H1 (cell line): Measurements from ENCODE around the gene CGB5. TPM values are rescaled to one million over a fixed set of nuclear protein-coding genes. Genes with fewer than 3 reads are reported as not detected.
A peak's percentile ranks its signal among the peaks of the same experiment; 100 is the strongest.

Experiments
- CTCF ChIA-PET: fragments of 300-600 bp; sonication (Branson Sonifier 250); formaldehyde crosslinking; loops from one replicate; lab custom pipeline; 2021; ENCODE audit not compliant: partially characterized antibody; lab: Charles Lee
- POLR2A ChIA-PET: fragments of 300-600 bp; sonication (Branson Sonifier 250); formaldehyde crosslinking; loops from one replicate; lab custom pipeline; 2021; ENCODE audit warnings: inconsistent platforms; ENCODE audit not compliant: partially characterized antibody; lab: Charles Lee
- DNase-seq, 2 experiments: peaks; one replicate each; pipeline versions ENCODE4 v3.0.0 to v3.0.0-alpha.2; 2010 to 2022; ENCODE audit warnings: low spot score in 2 of 2, low read depth in 1 of 2, mixed read lengths in 1 of 2
- FAIRE-seq: peaks from 2 replicates; lab custom pipeline; 2011; peaks lifted over from hg19 to GRCh38; lab: Jason Lieb, UNC
- H2AFZ ChIP-seq: 2 replicates; pipeline ENCODE4 v1.8.1; 2012; ENCODE audit warnings: low read length, inconsistent platforms
- H2AK5ac ChIP-seq: 2 replicates; pipeline ENCODE4 v1.6.1; 2013; ENCODE audit warnings: low read depth, low read length
- H2BK120ac ChIP-seq: replicated peaks from 2 replicates; pipeline ENCODE3; 2013; ENCODE audit warnings: low read depth, low read length, inconsistent platforms
- H2BK12ac ChIP-seq: 2 replicates; pipeline ENCODE4 v1.6.1; 2013; ENCODE audit warnings: low read depth, low read length
- H2BK15ac ChIP-seq: 2 replicates; pipeline ENCODE4 v1.6.1; 2013; ENCODE audit warnings: low read length
- H2BK20ac ChIP-seq: 2 replicates; pipeline ENCODE4 v1.6.1; 2013; ENCODE audit warnings: low read length
- H2BK5ac ChIP-seq: 2 replicates; pipeline ENCODE4 v1.6.1; 2013; ENCODE audit warnings: low read depth, low read length
- H3K14ac ChIP-seq: 2 replicates; pipeline ENCODE4 v1.6.1; 2013; ENCODE audit warnings: inconsistent platforms; ENCODE audit not compliant: insufficient read length
- H3K18ac ChIP-seq: 2 replicates; pipeline ENCODE4 v1.6.1; 2013; ENCODE audit warnings: low read length; ENCODE audit errors: extremely low read depth
- H3K23ac ChIP-seq: 2 replicates; pipeline ENCODE4 v1.6.1; 2013; ENCODE audit warnings: inconsistent platforms; ENCODE audit not compliant: insufficient read length
- H3K23me2 ChIP-seq: 2 replicates; pipeline ENCODE4 v1.6.1; 2013; ENCODE audit warnings: low read depth, low read length
- H3K27ac ChIP-seq: 2 replicates; pipeline ENCODE4 v1.6.1; 2011; ENCODE audit warnings: low read depth, low read length, inconsistent platforms
- H3K27me3 ChIP-seq, 4 experiments: replicated peaks in 1 of 4; 1 replicate in 1 of 4; 2 replicates in 3 of 4; pipeline versions ENCODE4 v1.6.1 to v1.8.1; 2011 to 2013; ENCODE audit warnings: low read length in 3 of 4, mild to moderate bottlenecking in 3 of 4, inconsistent platforms in 2 of 4, mixed read lengths in 2 of 4, moderate library complexity in 1 of 4; ENCODE audit not compliant: control insufficient read depth in 3 of 4, insufficient read depth in 3 of 4; ENCODE audit errors: extremely low read depth in 1 of 4
- H3K36me3 ChIP-seq, 4 experiments: 2 replicates each; pipeline versions ENCODE4 v1.6.1 to v1.8.1; 2011 to 2013; ENCODE audit warnings: mild to moderate bottlenecking in 4 of 4, low read length in 3 of 4, moderate library complexity in 2 of 4, control low read depth in 1 of 4, inconsistent platforms in 1 of 4; ENCODE audit not compliant: insufficient read depth in 4 of 4, control insufficient read depth in 2 of 4
- H3K4ac ChIP-seq: replicated peaks from 2 replicates; pipeline ENCODE3; 2013; ENCODE audit warnings: low read length, low read depth, mixed read lengths, inconsistent platforms; ENCODE audit not compliant: insufficient read length
- H3K4me1 ChIP-seq, 4 experiments: replicated peaks in 1 of 4; 1 replicate in 1 of 4; 2 replicates in 3 of 4; pipeline versions ENCODE4 v1.6.1 to v1.8.1; 2011 to 2013; ENCODE audit warnings: low read length in 3 of 4, inconsistent platforms in 2 of 4, mixed read lengths in 1 of 4; ENCODE audit not compliant: insufficient read depth in 4 of 4, control insufficient read depth in 3 of 4
- H3K4me2 ChIP-seq, 2 experiments: 2 replicates each; pipeline versions ENCODE4 v1.6.1 to v1.8.1; 2011 to 2013; ENCODE audit warnings: low read depth in 2 of 2, low read length in 2 of 2, control low read depth in 1 of 2, inconsistent platforms in 1 of 2, mild to moderate bottlenecking in 1 of 2; ENCODE audit not compliant: insufficient read depth in 1 of 2
- H3K4me3 ChIP-seq, 4 experiments: fragments of 200-600, 300-600 bp in 1 of 4; sonication (generic), shearing (Covaris generic), sonication (Bioruptor Twin) in 1 of 4; 2 replicates each; pipeline versions ENCODE4 v1.5.1 to v1.8.1; 2011 to 2016; ENCODE audit warnings: low read length in 4 of 4, low read depth in 3 of 4, control low read depth in 2 of 4, inconsistent platforms in 2 of 4, mild to moderate bottlenecking in 2 of 4, mixed read lengths in 1 of 4, moderate library complexity in 1 of 4; ENCODE audit not compliant: insufficient read depth in 2 of 4; ENCODE audit errors: extremely low read depth in 1 of 4
- H3K56ac ChIP-seq: replicated peaks from 2 replicates; pipeline ENCODE3; 2013; ENCODE audit warnings: low read depth, mild to moderate bottlenecking, mixed read lengths, low read length, inconsistent platforms; ENCODE audit not compliant: insufficient read length
- H3K79me1 ChIP-seq: 2 replicates; pipeline ENCODE4 v1.6.1; 2013; ENCODE audit warnings: low read depth, low read length, control low read depth
- H3K79me2 ChIP-seq, 2 experiments: 2 replicates each; pipeline versions ENCODE4 v1.6.1 to v1.8.1; 2012 to 2013; ENCODE audit warnings: low read length in 2 of 2, mild to moderate bottlenecking in 2 of 2, inconsistent platforms in 1 of 2; ENCODE audit not compliant: insufficient read depth in 2 of 2, control insufficient read depth in 1 of 2
- H3K9ac ChIP-seq, 4 experiments: replicated peaks in 1 of 4; 1 replicate in 1 of 4; 2 replicates in 3 of 4; pipeline versions ENCODE4 v1.6.1 to v1.8.1; 2011 to 2013; ENCODE audit warnings: low read depth in 3 of 4, low read length in 3 of 4, control low read depth in 2 of 4, mild to moderate bottlenecking in 2 of 4, moderate library complexity in 2 of 4, inconsistent platforms in 1 of 4; ENCODE audit errors: extremely low read depth in 1 of 4
- H3K9me3 ChIP-seq, 2 experiments: 2 replicates each; pipeline versions ENCODE4 v1.6.1 to v1.8.1; 2012 to 2013; ENCODE audit warnings: mild to moderate bottlenecking in 2 of 2, moderate library complexity in 2 of 2, control low read depth in 1 of 2, inconsistent platforms in 1 of 2, low read depth in 1 of 2, low read length in 1 of 2, mixed read lengths in 1 of 2; ENCODE audit not compliant: insufficient read depth in 2 of 2
- H4K20me1 ChIP-seq, 2 experiments: replicated peaks in 1 of 2; 2 replicates each; pipeline versions ENCODE3 to v1.8.1; 2011 to 2013; ENCODE audit warnings: inconsistent platforms in 2 of 2, low read length in 2 of 2, mild to moderate bottlenecking in 1 of 2; ENCODE audit not compliant: insufficient read depth in 2 of 2, control insufficient read depth in 1 of 2
- H4K5ac ChIP-seq: 2 replicates; pipeline ENCODE4 v1.6.1; 2013; ENCODE audit warnings: low read length, low read depth, mixed read lengths, inconsistent platforms; ENCODE audit not compliant: insufficient read length
- H4K8ac ChIP-seq: 2 replicates; pipeline ENCODE4 v1.8.0; 2013; ENCODE audit warnings: mild to moderate bottlenecking, moderate library complexity, low read length, inconsistent platforms; ENCODE audit not compliant: insufficient read depth; ENCODE audit errors: extremely low read depth
- H4K91ac ChIP-seq: replicated peaks from 2 replicates; pipeline ENCODE3; 2013; ENCODE audit warnings: low read length, mixed read lengths, inconsistent platforms; ENCODE audit not compliant: insufficient read length
- BCL11A ChIP-seq, 2 experiments: IDR thresholded peaks; one replicate each; pipeline ENCODE4 v1.6.1; 2011; ENCODE audit warnings: low read depth in 2 of 2, low read length in 2 of 2, mild to moderate bottlenecking in 2 of 2
- CBX8 ChIP-seq: fragments of 300-800, 300-1000 bp; sonication (generic); IDR thresholded peaks from 2 replicates; pipeline ENCODE4 v1.7.1; 2016; ENCODE audit warnings: low read depth, low read length, borderline replicate concordance
- GTF2F1 ChIP-seq: IDR thresholded peaks from 2 replicates; pipeline ENCODE4 v1.6.1; 2012; ENCODE audit warnings: low read depth, low read length, improper control_type of control experiment, borderline replicate concordance
- JUND ChIP-seq: IDR thresholded peaks from 2 replicates; pipeline ENCODE4 v1.6.1; 2011; ENCODE audit warnings: mild to moderate bottlenecking, improper control_type of control experiment, low read length
- POU5F1 ChIP-seq: IDR thresholded peaks from 2 replicates; pipeline ENCODE4 v1.6.1; 2011; ENCODE audit warnings: low read depth, mild to moderate bottlenecking, low read length, moderate library complexity
- SIN3A ChIP-seq, 2 experiments: IDR thresholded peaks in 1 of 2; conservative IDR thresholded peaks in 1 of 2; 2 replicates each; pipeline ENCODE4 v1.6.1; 2011 to 2012; ENCODE audit warnings: low read length in 2 of 2, improper control_type of control experiment in 1 of 2, low read depth in 1 of 2, mild to moderate bottlenecking in 1 of 2
- SP2 ChIP-seq: IDR thresholded peaks from 2 replicates; pipeline ENCODE4 v1.6.1; 2012; ENCODE audit warnings: mild to moderate bottlenecking, low read length, inconsistent platforms
- WGBS, 2 experiments: shearing (Covaris generic) in 1 of 2; methylation state at CpG; one replicate each; pipeline versions ENCODE4 v1.1.6 to v1.1.7; 2013 to 2015; ENCODE audit warnings: low lambda C conversion rate in 2 of 2, mixed read lengths in 2 of 2, inconsistent platforms in 1 of 2, low coverage in 1 of 2, missing lambda C conversion rate in 1 of 2; ENCODE audit not compliant: insufficient replicate concordance in 2 of 2, insufficient coverage in 1 of 2, insufficient read length in 1 of 2; ENCODE audit errors: extremely low coverage in 1 of 2, missing lambda C conversion rate in 1 of 2; 5-methylcytosine and 5-hydroxymethylcytosine counted together
- polyA plus RNA-seq, 7 experiments: library from polyadenylated mRNA; depleted of rRNA in 3 of 7; stranded (reverse) in 5 of 7; unstranded in 2 of 7; fragments of >200 nt in 5 of 7; fragments of 200-250 nt in 2 of 7; gene quantifications; 1 replicate in 5 of 7; 2 replicates in 1 of 7; 4 replicates in 1 of 7; pipeline versions ENCODE4 v1.2.1 to v1.2.3, GENCODE V29; 2011 to 2013; ENCODE audit warnings: missing spikeins in 2 of 7, mixed read lengths in 2 of 7
- total RNA-seq: library from RNA; stranded (reverse); fragmentation: NEBNext Ultra II Directional; extraction: Animal tissue kit (Norgen Biotek cat#: 25700); gene quantifications from 2 replicates; pipeline ENCODE4 v1.2.1, GENCODE V29; 2021
- TF ChIP-seq, protein P1 (sequence below): IDR thresholded peaks from 2 replicates; pipeline ENCODE4 v1.6.1; 2012; ENCODE audit warnings: inconsistent platforms
- TF ChIP-seq, protein P2 (sequence below): IDR thresholded peaks from 2 replicates; pipeline ENCODE4 v1.6.1; 2012; ENCODE audit warnings: low read length, inconsistent platforms

CGB5 gene
- total and polyA plus RNA-seq, 2 of the 8 experiments (the other 6 are each of a cell fraction or from before 2014, with no cell fraction given): 0.63 to 0.68 TPM

DNA sequence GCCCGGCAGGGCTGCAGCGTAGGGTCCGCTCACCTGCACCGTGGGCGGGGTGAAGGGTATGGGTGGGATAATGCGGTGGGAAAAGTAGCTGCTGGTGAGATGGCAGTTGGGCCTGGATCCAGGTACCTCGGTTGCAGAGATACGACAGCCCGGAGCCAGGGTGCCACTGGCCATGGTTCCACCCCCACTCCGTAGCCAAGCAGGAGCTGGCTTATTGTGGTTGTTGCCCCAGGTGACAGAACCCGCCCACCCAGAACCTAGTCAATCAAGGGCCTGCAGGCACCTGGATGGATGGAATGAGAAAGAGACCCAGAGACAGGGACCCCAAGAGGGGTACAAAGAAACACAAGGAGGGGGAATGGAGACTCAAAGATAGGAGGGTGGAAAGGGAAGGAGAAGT lies 23.3 kb upstream of the CGB5 start:
- H2BK15ac ChIP-seq: no peak overlapping the region
- peak overlapping the region; percentile 33 to 78; a peak in 2 of 4 replicates for H3K4me2 ChIP-seq
- WGBS, 2 experiments: 75% methylated on average over 11 of the region's 11 CpGs; no CpG with 5 or more reads in 1 of the 2 experiments
- peaks cover under 1 to 9% (median 2%) of the 10 kb centered on the region in 4 experiments; a peak in 6 of 8 replicates for H3K36me3 ChIP-seq
- H3K27ac ChIP-seq: no peak overlapping the region
- H4K20me1 ChIP-seq: peaks cover 0 to 2% of the 10 kb centered on the region in 2 experiments
- H3K9ac ChIP-seq: no peak overlapping the region
- no peak overlapping the region for H4K91ac ChIP-seq
- ChIA-PET POLR2A (interaction anchor here (1.1 to 1.5 kb wide), 5 partner anchors 22 to 210 kb away, joined by 3 to 6 read pairs (median 3); partner anchors contain the start of genes BCAT2 and LIN7B), CTCF (interaction anchor here (1.2 to 8.1 kb wide), 6 partner anchors 11 to 205 kb away, joined by 3 to 46 read pairs (median 8); partner anchors contain the start of genes CGB2, GYS1 and RUVBL2)
- H2BK5ac ChIP-seq: no peak overlapping the region
- no peak overlapping the region for H3K56ac ChIP-seq
- H2AFZ ChIP-seq: no peak overlapping the region
- H2BK120ac ChIP-seq: no peak overlapping the region
- H3K4me3 ChIP-seq: no peak overlapping the region
- H3K14ac ChIP-seq: no peak overlapping the region
- peak in 1 of 2 experiments; percentile 60 for DNase-seq
- peaks cover 0 to 15% (median 12%) of the 10 kb centered on the region in 4 experiments; a peak in 6 of 7 replicates for H3K27me3 ChIP-seq
- H3K23me2 ChIP-seq: peaks cover 6% of the 10 kb centered on the region; the same call in 1 of the 2 replicates
- H3K79me2 ChIP-seq: no peaks in the 10 kb centered on the region
- peak overlapping the region; percentile 71 for H3K18ac ChIP-seq
- H3K9me3 ChIP-seq: no peaks in the 10 kb centered on the region
- H2BK12ac ChIP-seq: peak overlapping the region; percentile 50; the same call in 1 of the 2 replicates
- H2AK5ac ChIP-seq: no peak overlapping the region
- H3K4me1 ChIP-seq: peaks cover 0 to 17% (median 8%) of the 10 kb centered on the region in 4 experiments; a peak in 5 of 7 replicates
- FAIRE-seq: no peak
- H3K23ac ChIP-seq: no peak overlapping the region
- no peaks in the 10 kb centered on the region for H3K79me1 ChIP-seq
- no peak overlapping the region for H4K8ac ChIP-seq
- TF ChIP-seq, protein P1, sequence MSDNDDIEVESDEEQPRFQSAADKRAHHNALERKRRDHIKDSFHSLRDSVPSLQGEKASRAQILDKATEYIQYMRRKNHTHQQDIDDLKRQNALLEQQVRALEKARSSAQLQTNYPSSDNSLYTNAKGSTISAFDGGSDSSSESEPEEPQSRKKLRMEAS: no peak
- no peak for TF ChIP-seq BCL11A (IDR thresholded peaks at IDR 0.05; ENCODE audit: low read depth in 2 of 2, low read length in 2 of 2)
- TF ChIP-seq, protein P2, sequence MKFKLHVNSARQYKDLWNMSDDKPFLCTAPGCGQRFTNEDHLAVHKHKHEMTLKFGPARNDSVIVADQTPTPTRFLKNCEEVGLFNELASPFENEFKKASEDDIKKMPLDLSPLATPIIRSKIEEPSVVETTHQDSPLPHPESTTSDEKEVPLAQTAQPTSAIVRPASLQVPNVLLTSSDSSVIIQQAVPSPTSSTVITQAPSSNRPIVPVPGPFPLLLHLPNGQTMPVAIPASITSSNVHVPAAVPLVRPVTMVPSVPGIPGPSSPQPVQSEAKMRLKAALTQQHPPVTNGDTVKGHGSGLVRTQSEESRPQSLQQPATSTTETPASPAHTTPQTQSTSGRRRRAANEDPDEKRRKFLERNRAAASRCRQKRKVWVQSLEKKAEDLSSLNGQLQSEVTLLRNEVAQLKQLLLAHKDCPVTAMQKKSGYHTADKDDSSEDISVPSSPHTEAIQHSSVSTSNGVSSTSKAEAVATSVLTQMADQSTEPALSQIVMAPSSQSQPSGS: no peak
- no peak for TF ChIP-seq SIN3A (conservative IDR thresholded peaks at IDR 0.05 in 1 of 2, IDR thresholded peaks at IDR 0.05 in 1 of 2; ENCODE audit: low read depth in 1 of 2, low read length in 2 of 2)
- TF ChIP-seq GTF2F1: no peak
- no peak for TF ChIP-seq POU5F1
- TF ChIP-seq CBX8: no peak
- no peak for TF ChIP-seq JUND
- TF ChIP-seq SP2: peak; percentile 8; the same call in 1 of the 2 replicates
- H3K4ac ChIP-seq: no peak overlapping the region
- no peak overlapping the region for H4K5ac ChIP-seq
- no peak overlapping the region for H2BK20ac ChIP-seq
